Keratinocyte (primary cell): ENCODE measurements around the gene ARHGAP4.

Experiments used
- CTCF ChIP-seq, 3 experiments: IDR thresholded peaks in 1 of 3; conservative IDR thresholded peaks in 1 of 3; optimal IDR thresholded peaks in 1 of 3; 2 replicates in 2 of 3; 3 replicates in 1 of 3; pipeline versions ENCODE3 to v1.5.1; 2011; ENCODE audit warnings: low read length in 3 of 3, mild to moderate bottlenecking in 3 of 3, moderate library complexity in 2 of 3, control low read depth in 1 of 3, inconsistent platforms in 1 of 3; ENCODE audit not compliant: insufficient read depth in 2 of 3; ENCODE audit errors: extremely low read depth in 1 of 3
- EZH2 ChIP-seq: IDR thresholded peaks from one replicate; pipeline ENCODE4 v1.6.1; 2012; ENCODE audit warnings: inconsistent platforms, mild to moderate bottlenecking, low read length, moderate library complexity

DNA sequence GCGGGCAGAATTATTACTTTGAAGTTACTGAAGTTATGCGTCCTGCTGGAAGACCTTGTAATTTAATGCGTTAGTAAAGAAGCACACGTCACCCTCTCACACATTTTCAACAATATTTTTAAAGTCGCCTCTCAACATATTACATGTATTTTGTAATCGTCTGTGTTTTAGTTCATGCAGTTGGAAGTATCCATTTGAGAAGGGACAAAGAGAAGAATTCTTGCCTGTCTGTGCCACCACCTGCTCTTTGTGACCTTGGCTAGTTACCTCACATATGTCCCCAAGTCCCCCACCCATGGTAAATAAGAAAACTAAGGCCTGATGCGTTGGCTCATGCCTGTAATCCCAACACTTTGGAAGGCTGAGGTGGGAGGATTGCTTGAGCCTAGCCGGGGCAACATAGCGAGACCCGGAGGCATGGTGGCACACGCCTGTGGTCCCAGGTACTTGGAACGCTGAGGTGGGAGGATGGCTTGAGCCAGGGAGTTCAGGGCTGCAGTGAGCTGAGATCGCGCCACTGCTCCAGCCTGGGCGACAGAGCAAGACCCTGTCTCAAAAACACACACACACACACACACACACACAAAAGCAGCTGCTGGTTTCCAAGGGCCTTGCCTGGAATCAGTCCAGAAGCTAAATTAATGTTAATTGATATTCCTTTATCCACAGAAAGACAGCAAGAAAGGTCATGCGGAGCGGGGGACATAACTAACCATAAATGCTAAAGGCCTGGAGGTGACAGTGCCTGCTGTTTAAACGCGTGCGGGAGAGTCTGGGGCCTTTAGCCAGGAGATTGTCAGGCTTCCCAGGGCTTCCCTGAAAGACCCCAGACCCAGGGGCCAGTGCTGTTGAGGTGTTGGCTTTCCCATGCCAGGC, 47.3 kb upstream of the ARHGAP4 start:
- no peak for TF ChIP-seq CTCF (optimal IDR thresholded peaks at IDR 0.05 in 1 of 3, IDR thresholded peaks at IDR 0.05 in 1 of 3, conservative IDR thresholded peaks at IDR 0.05 in 1 of 3; ENCODE audit: extremely low read depth in 1 of 3, insufficient read depth in 2 of 3, low read length in 3 of 3)
- no peak for TF ChIP-seq EZH2
